Osteoblast (primary cell): ENCODE data around the gene TRIML1. TPM values are rescaled to one million over a fixed set of nuclear protein-coding genes. Genes with fewer than 3 reads are reported as not detected.

Experiments used
- DNase-seq: peaks from one replicate; pipeline ENCODE4 v3.0.0; 2011; ENCODE audit warnings: low spot score, mixed read lengths; ENCODE audit not compliant: insufficient read length; ENCODE audit errors: missing footprints
- H2AFZ ChIP-seq: 2 replicates; pipeline ENCODE4 v1.6.0; 2011; ENCODE audit warnings: mild to moderate bottlenecking, low read length
- H3K27ac ChIP-seq: 2 replicates; pipeline ENCODE4 v1.5.1; 2011; ENCODE audit warnings: mild to moderate bottlenecking, low read depth, low read length, moderate library complexity
- H3K27me3 ChIP-seq: 2 replicates; pipeline ENCODE4 v1.6.0; 2012; ENCODE audit warnings: mild to moderate bottlenecking, control low read depth, inconsistent platforms, low read length, moderate library complexity; ENCODE audit not compliant: insufficient read depth
- H3K36me3 ChIP-seq: 2 replicates; pipeline ENCODE4 v1.5.1; 2011; ENCODE audit warnings: mild to moderate bottlenecking, low read length, control low read depth, moderate library complexity; ENCODE audit not compliant: insufficient read depth
- H3K4me1 ChIP-seq: 2 replicates; pipeline ENCODE4 v1.5.1; 2011; ENCODE audit warnings: mild to moderate bottlenecking, low read length, control low read depth, moderate library complexity; ENCODE audit not compliant: insufficient read depth
- H3K4me2 ChIP-seq: 2 replicates; pipeline ENCODE4 v1.6.0; 2011; ENCODE audit warnings: mild to moderate bottlenecking, low read length; ENCODE audit not compliant: insufficient read depth
- H3K4me3 ChIP-seq: fragments of 200-600 bp; sonication (generic); 3 replicates; pipeline ENCODE4 v1.5.1; 2012; ENCODE audit warnings: mild to moderate bottlenecking, low read length, inconsistent platforms; ENCODE audit not compliant: insufficient read depth
- H3K79me2 ChIP-seq: 2 replicates; pipeline ENCODE4 v1.6.0; 2012; ENCODE audit warnings: mild to moderate bottlenecking, low read length, control low read depth, inconsistent platforms; ENCODE audit not compliant: insufficient read depth
- H3K9me3 ChIP-seq: 2 replicates; pipeline ENCODE4 v1.5.1; 2011; ENCODE audit warnings: low read depth, low read length, control low read depth
- H4K20me1 ChIP-seq: 2 replicates; pipeline ENCODE4 v1.6.0; 2012; ENCODE audit warnings: mild to moderate bottlenecking, low read length, control low read depth; ENCODE audit not compliant: insufficient read depth
- CTCF ChIP-seq: IDR thresholded peaks from 2 replicates; pipeline ENCODE4 v1.5.1; 2011; ENCODE audit warnings: mild to moderate bottlenecking, low read depth, low read length, moderate library complexity; ENCODE audit errors: extremely low read depth
- total RNA-seq: library from RNA; depleted of rRNA; stranded (reverse); fragments of >200 nt; gene quantifications from 2 replicates; pipeline ENCODE4 v1.2.3, GENCODE V29; 2012

The TRIML1 gene
- total RNA-seq, 1 donor: not detected

- Histone ChIP-seq H4K20me1 (no peaks in the 10 kb centered on the region), H3K27ac (no peak overlapping the region), H3K4me1 (peaks cover 14% of the 10 kb centered on the region), H3K36me3 (no peaks in the 10 kb centered on the region), H3K27me3 (no peaks in the 10 kb centered on the region), H3K4me3 (no peak overlapping the region), H3K9me3 (no peaks in the 10 kb centered on the region), H3K4me2 (no peak overlapping the region), H2AFZ (no peak overlapping the region), H3K79me2 (no peaks in the 10 kb centered on the region)
- DNase-seq: peak; percentile 96
- no peak for TF ChIP-seq CTCF
These were observed 31.1 kb upstream of the TRIML1 start for GRCh38 chr4:188107931-188108843.

DNA sequence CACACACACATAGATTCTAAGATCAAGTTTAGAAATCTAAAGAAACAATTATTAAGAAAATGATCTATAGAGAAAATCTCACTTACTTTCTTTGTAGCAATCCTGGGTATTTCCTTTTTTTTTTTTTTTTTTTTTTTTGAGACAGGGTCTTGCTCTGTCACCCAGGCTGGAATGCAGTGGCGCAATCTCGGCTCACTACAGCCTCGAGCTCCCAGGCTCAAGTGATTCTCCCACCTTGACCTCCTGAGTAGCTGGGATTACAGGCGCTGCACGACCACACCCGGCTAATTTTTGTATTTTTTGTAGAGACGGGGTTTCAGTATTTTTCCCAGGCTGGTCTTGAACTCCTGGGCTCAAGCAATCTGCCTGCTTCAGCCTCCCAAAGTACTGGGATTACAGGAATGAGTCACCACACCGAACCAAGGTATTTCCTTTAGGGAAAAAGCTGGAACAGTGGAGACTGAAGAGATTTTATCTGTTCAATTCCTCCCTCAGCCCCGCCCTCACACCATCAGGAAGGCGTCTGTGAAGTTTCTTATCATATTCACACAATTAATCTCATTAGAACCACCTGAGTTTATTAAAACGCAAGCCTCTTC is 30.0 kb upstream of the TRIML1 start, which contains the start of gene TRIML2:
Gene TRIML2, minus strand, starts transcription at position 447 of the 599 bp plus-strand sequence. CDS start 4,235 bp downstream, outside the sequence.
- Histone ChIP-seq H3K27me3 (no peaks in the 10 kb centered on the region), H3K4me1 (peaks cover 14% of the 10 kb centered on the region), H3K27ac (no peak within 1 kb of the TSS), H3K4me2 (no peak within 1 kb of the TSS), H3K79me2 (no peaks in the 10 kb centered on the region), H3K4me3 (no peak within 1 kb of the TSS), H2AFZ (no peak within 1 kb of the TSS), H4K20me1 (no peaks in the 10 kb centered on the region), H3K36me3 (no peaks in the 10 kb centered on the region), H3K9me3 (no peaks in the 10 kb centered on the region)
- peak; percentile 60 for DNase-seq
- TF ChIP-seq CTCF: no peak

DNA sequence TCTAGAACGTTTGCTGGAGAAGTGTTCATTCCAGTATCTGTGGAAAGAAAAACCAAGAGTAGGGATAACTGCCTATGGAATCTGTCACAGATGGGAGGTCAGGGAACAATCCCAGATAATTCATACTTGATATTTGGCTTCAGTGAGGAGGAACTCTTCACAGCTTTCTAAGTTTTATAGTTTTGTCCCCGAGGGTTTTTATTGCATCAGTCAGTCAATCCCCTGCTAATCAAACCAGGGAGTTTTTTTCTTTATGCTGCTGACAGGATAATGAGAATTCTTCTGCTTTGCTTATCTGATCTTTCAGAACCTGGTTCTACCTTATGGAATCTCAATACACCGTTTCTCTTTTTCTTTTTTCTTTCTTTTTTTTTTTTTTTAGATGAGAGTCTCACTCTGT is 29.2 kb upstream of the TRIML1 start:
- H3K9me3 ChIP-seq: no peaks in the 10 kb centered on the region
- TF ChIP-seq CTCF: no peak
- no peaks in the 10 kb centered on the region for H3K36me3 ChIP-seq

More for the DNA sequence above, 29.2 kb upstream of the TRIML1 start:
- Histone ChIP-seq H3K79me2 (no peaks in the 10 kb centered on the region), H3K4me1 (peaks cover 14% of the 10 kb centered on the region), H3K27me3 (no peaks in the 10 kb centered on the region), H4K20me1 (no peaks in the 10 kb centered on the region), H3K4me2 (no peak overlapping the region), H2AFZ (no peak overlapping the region), H3K27ac (no peak overlapping the region), H3K4me3 (no peak overlapping the region)
- DNase-seq: no peak
